ENCODE results near the gene CHORDC1. TPM values are rescaled to one million over a fixed set of nuclear protein-coding genes. Genes with fewer than 3 reads are reported as not detected.

CHORDC1 gene
- total and polyA plus RNA-seq, 10 of the 15 experiments (the other 5 are each of a cell fraction or from before 2014, with no cell fraction given), result 32.6 to 108 (median 54.3) TPM

DNA sequence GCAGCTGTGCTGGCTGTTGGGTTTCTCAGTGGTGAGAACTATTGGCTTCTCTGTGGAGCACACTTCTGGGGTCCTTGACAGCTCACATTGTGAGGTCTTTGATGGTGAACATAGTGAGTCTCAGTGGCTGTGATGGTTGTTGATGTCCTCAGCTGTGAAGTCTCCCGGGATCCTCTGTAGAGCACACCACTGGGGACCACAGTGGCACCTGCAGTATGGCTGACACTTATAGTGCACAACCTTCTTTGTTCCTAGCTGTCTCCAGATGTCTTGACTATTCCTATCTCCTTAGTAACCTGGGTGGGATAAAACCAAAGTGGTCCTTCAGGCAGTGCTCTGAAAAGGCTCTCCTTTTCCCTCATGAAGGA lies 34.3 kb upstream of the CHORDC1 start (continued):
- TF ChIP-seq ZNF217 (IDR thresholded peaks at IDR 0.05), result no peak
- no peak for TF ChIP-seq IKZF1 (conservative IDR thresholded peaks at IDR 0.05)
- no peak for TF ChIP-seq POLR2AphosphoS5 (IDR thresholded peaks at IDR 0.05; ENCODE audit: low read length)
- no peak for TF ChIP-seq RAD21 (IDR thresholded peaks at IDR 0.05; ENCODE audit: insufficient read depth, low read depth, low read length)
- no peak for TF ChIP-seq NFYA (IDR thresholded peaks at IDR 0.05; ENCODE audit: borderline replicate concordance, low read depth, low read length)
- TF ChIP-seq EP300 (IDR thresholded peaks at IDR 0.05; ENCODE audit: borderline replicate concordance in 1 of 2, control insufficient read depth in 1 of 2, low read depth in 2 of 2, low read length in 2 of 2), result no peak
- TF ChIP-seq MTA2 (IDR thresholded peaks at IDR 0.05; ENCODE audit: low read depth), result no peak

DNA sequence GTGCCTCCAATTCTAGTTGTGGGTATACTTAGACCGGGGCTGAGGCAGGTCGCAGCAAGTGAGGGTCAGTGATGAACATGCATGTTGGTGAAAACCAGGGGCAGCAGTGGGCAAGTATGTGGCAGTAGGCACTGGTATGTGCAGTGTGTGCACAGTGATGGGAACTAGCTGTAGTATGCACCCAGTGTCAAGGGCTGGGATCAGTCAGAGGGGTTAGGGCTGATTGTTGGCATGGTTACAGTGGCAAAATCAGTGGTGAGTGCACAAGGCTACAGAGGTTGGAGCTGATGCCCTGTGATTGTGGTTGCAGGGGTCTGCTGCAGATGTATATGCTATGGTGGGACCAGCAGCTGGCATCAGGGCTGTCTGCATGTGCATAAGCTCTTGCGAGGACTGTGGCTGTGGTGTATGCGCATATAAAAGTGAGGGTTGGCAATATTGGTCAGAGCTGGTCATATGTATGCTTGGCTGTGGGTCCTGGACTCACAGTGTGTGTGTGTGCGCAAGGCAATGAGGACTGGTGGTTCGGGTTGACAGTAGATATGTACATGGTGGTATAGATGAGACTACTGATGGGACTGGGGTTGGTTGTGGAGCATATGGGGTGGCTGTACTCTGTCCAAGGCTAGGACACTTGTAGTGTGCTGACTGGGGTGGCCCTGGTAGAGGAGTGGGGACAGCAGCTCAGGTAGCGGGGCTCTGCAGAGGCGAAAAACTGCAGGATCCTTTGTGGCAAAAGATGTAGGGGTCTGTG lies 33.7 kb upstream of the CHORDC1 start:
- ATAC-seq, result peak; percentile 44
- CTCF ChIA-PET, result interaction anchor here (0.9 to 2.3 kb wide), 3 partner anchors 33 to 202 kb away, joined by 3 to 8 read pairs (median 3); no protein-coding TSS in a partner anchor
- intact Hi-C loops (cut with micrococcal nuclease; ENCODE audit: unreplicated experiment), result no loop called here

More for the DNA sequence above, 33.7 kb upstream of the CHORDC1 start:
- BruUV-seq (replicated peaks), result no TSS peak
- Histone ChIP-seq H4K20me1 (ENCODE audit: control insufficient read depth, insufficient read depth) (no peaks in the 10 kb centered on the region), H3K79me2 (ENCODE audit: control insufficient read depth, insufficient read depth, low read length) (no peaks in the 10 kb centered on the region), H3K9me3 (replicated peaks; ENCODE audit: control insufficient read depth, insufficient read depth, low read length) (no peaks in the 10 kb centered on the region; the same call in 2 of the 3 replicates), H3K9ac (ENCODE audit: control insufficient read depth, insufficient read depth, low read length) (no peak overlapping the region), H3K27me3 (replicated peaks in 1 of 2; ENCODE audit: control insufficient read depth in 2 of 2, insufficient read depth in 2 of 2, low read length in 1 of 2) (no peaks in the 10 kb centered on the region; a peak in 1 of 4 replicates), H3K27ac (ENCODE audit: control insufficient read depth, insufficient read depth) (no peak overlapping the region), H3K4me2 (ENCODE audit: control insufficient read depth, insufficient read depth) (no peak overlapping the region), H3K36me3 (ENCODE audit: control insufficient read depth in 2 of 2, insufficient read depth in 2 of 2, low read length in 1 of 2) (no peaks in the 10 kb centered on the region), H3K4me3 (no peak overlapping the region), H2AFZ (ENCODE audit: control insufficient read depth, low read depth, low read length) (no peak overlapping the region), H3K4me1 (ENCODE audit: control insufficient read depth, insufficient read depth, low read length) (no peaks in the 10 kb centered on the region)
- POLR2A ChIA-PET, result no interaction called here
- TF ChIP-seq, protein P1, sequence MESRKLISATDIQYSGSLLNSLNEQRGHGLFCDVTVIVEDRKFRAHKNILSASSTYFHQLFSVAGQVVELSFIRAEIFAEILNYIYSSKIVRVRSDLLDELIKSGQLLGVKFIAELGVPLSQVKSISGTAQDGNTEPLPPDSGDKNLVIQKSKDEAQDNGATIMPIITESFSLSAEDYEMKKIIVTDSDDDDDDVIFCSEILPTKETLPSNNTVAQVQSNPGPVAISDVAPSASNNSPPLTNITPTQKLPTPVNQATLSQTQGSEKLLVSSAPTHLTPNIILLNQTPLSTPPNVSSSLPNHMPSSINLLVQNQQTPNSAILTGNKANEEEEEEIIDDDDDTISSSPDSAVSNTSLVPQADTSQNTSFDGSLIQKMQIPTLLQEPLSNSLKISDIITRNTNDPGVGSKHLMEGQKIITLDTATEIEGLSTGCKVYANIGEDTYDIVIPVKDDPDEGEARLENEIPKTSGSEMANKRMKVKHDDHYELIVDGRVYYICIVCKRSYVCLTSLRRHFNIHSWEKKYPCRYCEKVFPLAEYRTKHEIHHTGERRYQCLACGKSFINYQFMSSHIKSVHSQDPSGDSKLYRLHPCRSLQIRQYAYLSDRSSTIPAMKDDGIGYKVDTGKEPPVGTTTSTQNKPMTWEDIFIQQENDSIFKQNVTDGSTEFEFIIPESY (IDR thresholded peaks at IDR 0.05), result no peak
- TF ChIP-seq CEBPB (IDR thresholded peaks at IDR 0.05; ENCODE audit: borderline replicate concordance in 1 of 2, low read depth in 2 of 2, low read length in 2 of 2) (no peak), SRF (IDR thresholded peaks at IDR 0.05; ENCODE audit: low read depth in 2 of 2, low read length in 2 of 2) (no peak), BRCA1 (IDR thresholded peaks at IDR 0.05; ENCODE audit: low read depth, low read length) (no peak), SMAD1 (IDR thresholded peaks at IDR 0.05; ENCODE audit: low read depth, partially characterized antibody) (no peak)
- TF ChIP-seq, protein P2, sequence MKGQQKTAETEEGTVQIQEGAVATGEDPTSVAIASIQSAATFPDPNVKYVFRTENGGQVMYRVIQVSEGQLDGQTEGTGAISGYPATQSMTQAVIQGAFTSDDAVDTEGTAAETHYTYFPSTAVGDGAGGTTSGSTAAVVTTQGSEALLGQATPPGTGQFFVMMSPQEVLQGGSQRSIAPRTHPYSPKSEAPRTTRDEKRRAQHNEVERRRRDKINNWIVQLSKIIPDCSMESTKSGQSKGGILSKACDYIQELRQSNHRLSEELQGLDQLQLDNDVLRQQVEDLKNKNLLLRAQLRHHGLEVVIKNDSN (IDR thresholded peaks at IDR 0.05; ENCODE audit: borderline replicate concordance, extremely low read length, insufficient read depth, low read depth, low read length), result no peak
- TF ChIP-seq, protein P3, sequence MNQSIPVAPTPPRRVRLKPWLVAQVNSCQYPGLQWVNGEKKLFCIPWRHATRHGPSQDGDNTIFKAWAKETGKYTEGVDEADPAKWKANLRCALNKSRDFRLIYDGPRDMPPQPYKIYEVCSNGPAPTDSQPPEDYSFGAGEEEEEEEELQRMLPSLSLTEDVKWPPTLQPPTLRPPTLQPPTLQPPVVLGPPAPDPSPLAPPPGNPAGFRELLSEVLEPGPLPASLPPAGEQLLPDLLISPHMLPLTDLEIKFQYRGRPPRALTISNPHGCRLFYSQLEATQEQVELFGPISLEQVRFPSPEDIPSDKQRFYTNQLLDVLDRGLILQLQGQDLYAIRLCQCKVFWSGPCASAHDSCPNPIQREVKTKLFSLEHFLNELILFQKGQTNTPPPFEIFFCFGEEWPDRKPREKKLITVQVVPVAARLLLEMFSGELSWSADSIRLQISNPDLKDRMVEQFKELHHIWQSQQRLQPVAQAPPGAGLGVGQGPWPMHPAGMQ (IDR thresholded peaks at IDR 0.05; ENCODE audit: borderline replicate concordance), result no peak
- WGBS (ENCODE audit: insufficient coverage, insufficient replicate concordance, low lambda C conversion rate, missing lambda C conversion rate), result 51% methylated on average over 8 of the region's 8 CpGs
- FAIRE-seq (no peak), DNase-seq (ENCODE audit: low read depth, low spot score) (no peak)
- RAD21 ChIA-PET (ENCODE audit: unreplicated experiment), result no interaction called here
- in situ Hi-C loops (cut with MboI), result no loop called here
- SMC1A ChIA-PET (ENCODE audit: uncharacterized antibody, unreplicated experiment), result no interaction called here

Measured in GM12878 (cell line).